Gastrocnemius medialis (tissue), 4 donors: ENCODE measurements around the gene SLC6A4. TPM values are rescaled to one million over a fixed set of nuclear protein-coding genes. Genes with fewer than 3 reads are reported as not detected.

Experiments used
- ATAC-seq, 2 donors: fragments of 150-250 bp; one replicate each; pipeline ENCODE4 v1.9.1; 2016
- DNase-seq, 2 donors: peaks; one replicate each; pipeline ENCODE4 v3.0.0-alpha.2; 2019
- H3K27ac ChIP-seq, 4 donors: fragments of 200-600 bp; sonication (generic); 1 replicate in 1 of 4; 2 replicates in 3 of 4; pipeline ENCODE4 v1.5.1; 2016 to 2018; ENCODE audit warnings: mild to moderate bottlenecking in 2 of 4, moderate library complexity in 1 of 4
- H3K27me3 ChIP-seq, 3 donors: fragments of 200-600 bp; sonication (generic) in 2 of 3; 1 replicate in 1 of 3; 2 replicates in 2 of 3; pipeline versions ENCODE4 v1.5.1 to v1.6.0; 2016 to 2019; ENCODE audit warnings: mild to moderate bottlenecking in 1 of 3, moderate library complexity in 1 of 3
- H3K36me3 ChIP-seq, 2 donors: fragments of 200-600 bp; sonication (generic) in 1 of 2; one replicate each; pipeline ENCODE4 v1.5.1; 2017 to 2018
- H3K4me1 ChIP-seq, 2 donors: fragments of 200-600 bp; sonication (generic) in 1 of 2; one replicate each; pipeline ENCODE4 v1.5.1; 2016 to 2017; ENCODE audit warnings: mild to moderate bottlenecking in 2 of 2
- H3K4me3 ChIP-seq, 4 donors: fragments of 200-600 bp; sonication (generic) in 3 of 4; 1 replicate in 1 of 4; 2 replicates in 3 of 4; pipeline ENCODE4 v1.5.1; 2016 to 2019; ENCODE audit warnings: mild to moderate bottlenecking in 2 of 4
- H3K9me3 ChIP-seq, 3 donors: fragments of 200-600 bp; sonication (generic) in 2 of 3; 1 replicate in 1 of 3; 2 replicates in 2 of 3; pipeline ENCODE4 v1.5.1; 2016 to 2019
- POLR2A ChIP-seq, 2 donors: fragments of 450-650 bp; IDR thresholded peaks; one replicate each; pipeline ENCODE4 v1.6.1; 2017; ENCODE audit warnings: antibody characterized with exemption in 2 of 2, mild to moderate bottlenecking in 2 of 2, moderate library complexity in 2 of 2
- in situ Hi-C, 4 donors: fragments of 200-750 bp; cut with MboI; loops; one replicate each; pipeline versions ENCODE4 v1.15.0 to v1.8.0; 2017; ENCODE audit warnings: low sequenced_read_pairs in 4 of 4
- intact Hi-C: fragments of 100-400 bp; cut with DNase I; formaldehyde crosslinking; loops from one replicate; pipeline ENCODE4 v1.15.1; 2023; ENCODE audit warnings: low total_unique reads
- total RNA-seq, 4 donors: library from RNA; depleted of rRNA; stranded (reverse); fragments of >200 nt; gene quantifications; one replicate each; pipeline versions ENCODE4 v1.1.0 to v1.2.3, GENCODE V29; 2016
- TF ChIP-seq, protein P1 (sequence below), 5 experiments: fragments of 450-650 bp in 3 of 5; fragments of 200-600 bp in 2 of 5; sonication (generic) in 2 of 5; IDR thresholded peaks in 4 of 5; conservative IDR thresholded peaks in 1 of 5; 1 replicate in 4 of 5; 2 replicates in 1 of 5; pipeline ENCODE4 v1.5.1; 2016 to 2019; ENCODE audit warnings: antibody characterized with exemption in 5 of 5, mild to moderate bottlenecking in 3 of 5, moderate library complexity in 3 of 5

Gene SLC6A4
- total RNA-seq, 4 donors from 2014 or later: 0.35 to 0.46 TPM; not detected in 2

DNA sequence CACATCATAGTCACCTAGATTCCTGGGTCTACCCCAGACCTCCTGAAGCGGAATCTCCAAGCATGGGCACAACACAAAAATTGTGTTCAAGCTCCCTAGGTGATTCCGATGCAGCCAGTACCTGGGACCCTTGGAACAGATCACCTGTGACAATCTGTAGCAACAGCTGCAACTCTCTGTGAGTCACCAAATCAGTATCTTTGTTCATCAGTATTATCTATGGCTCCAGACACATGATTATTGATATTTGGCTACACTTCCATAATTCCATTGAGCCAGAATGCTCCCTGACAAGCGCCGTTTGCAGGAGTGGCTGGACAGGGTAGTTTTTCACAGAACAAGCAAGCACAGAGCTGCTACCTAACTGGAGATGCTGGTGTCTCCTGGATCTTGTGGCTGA, 16.2 kb downstream of the SLC6A4 start:
- H3K27ac ChIP-seq: no peak overlapping the region
- in situ Hi-C loops: no loop called here
- H3K27me3 ChIP-seq: no peaks in the 10 kb centered on the region
- DNase-seq (no peak), ATAC-seq (no peak)
- no peak overlapping the region for H3K4me3 ChIP-seq
- H3K4me1 ChIP-seq: no peaks in the 10 kb centered on the region
- no peak for TF ChIP-seq POLR2A (IDR thresholded peaks at IDR 0.05)
- TF ChIP-seq, protein P1, sequence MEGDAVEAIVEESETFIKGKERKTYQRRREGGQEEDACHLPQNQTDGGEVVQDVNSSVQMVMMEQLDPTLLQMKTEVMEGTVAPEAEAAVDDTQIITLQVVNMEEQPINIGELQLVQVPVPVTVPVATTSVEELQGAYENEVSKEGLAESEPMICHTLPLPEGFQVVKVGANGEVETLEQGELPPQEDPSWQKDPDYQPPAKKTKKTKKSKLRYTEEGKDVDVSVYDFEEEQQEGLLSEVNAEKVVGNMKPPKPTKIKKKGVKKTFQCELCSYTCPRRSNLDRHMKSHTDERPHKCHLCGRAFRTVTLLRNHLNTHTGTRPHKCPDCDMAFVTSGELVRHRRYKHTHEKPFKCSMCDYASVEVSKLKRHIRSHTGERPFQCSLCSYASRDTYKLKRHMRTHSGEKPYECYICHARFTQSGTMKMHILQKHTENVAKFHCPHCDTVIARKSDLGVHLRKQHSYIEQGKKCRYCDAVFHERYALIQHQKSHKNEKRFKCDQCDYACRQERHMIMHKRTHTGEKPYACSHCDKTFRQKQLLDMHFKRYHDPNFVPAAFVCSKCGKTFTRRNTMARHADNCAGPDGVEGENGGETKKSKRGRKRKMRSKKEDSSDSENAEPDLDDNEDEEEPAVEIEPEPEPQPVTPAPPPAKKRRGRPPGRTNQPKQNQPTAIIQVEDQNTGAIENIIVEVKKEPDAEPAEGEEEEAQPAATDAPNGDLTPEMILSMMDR (IDR thresholded peaks at IDR 0.05 in 4 of 5, conservative IDR thresholded peaks at IDR 0.05 in 1 of 5): no peak
- intact Hi-C loops: no loop called here
- H3K9me3 ChIP-seq: no peaks in the 10 kb centered on the region
- H3K36me3 ChIP-seq: no peaks in the 10 kb centered on the region

DNA sequence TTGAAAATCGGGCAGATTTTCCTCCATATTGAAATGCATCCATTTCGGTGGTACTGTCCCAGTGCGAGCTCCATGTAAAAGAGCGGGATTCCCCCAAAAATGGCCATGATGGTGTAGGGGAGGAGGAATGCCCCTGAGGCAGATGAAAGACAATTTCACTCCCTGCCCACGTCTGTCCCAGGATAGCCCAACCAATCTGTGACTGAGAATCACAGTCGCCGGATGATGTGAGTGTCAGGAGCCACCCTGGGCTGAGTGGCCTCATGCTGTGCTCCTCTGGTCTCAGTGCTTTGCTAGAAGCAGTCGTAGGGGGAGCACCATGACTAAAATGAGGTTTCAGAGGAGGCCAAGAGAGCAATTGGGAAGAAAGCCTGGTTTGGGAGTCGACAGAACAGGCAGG, 16.7 kb downstream of the SLC6A4 start:
- intact Hi-C loops: no loop called here
- TF ChIP-seq POLR2A (IDR thresholded peaks at IDR 0.05): no peak
- TF ChIP-seq, protein P1 (IDR thresholded peaks at IDR 0.05 in 4 of 5, conservative IDR thresholded peaks at IDR 0.05 in 1 of 5): no peak
- Histone ChIP-seq H3K27ac (no peak overlapping the region), H3K36me3 (no peaks in the 10 kb centered on the region), H3K27me3 (no peaks in the 10 kb centered on the region), H3K4me1 (no peaks in the 10 kb centered on the region), H3K9me3 (no peaks in the 10 kb centered on the region), H3K4me3 (no peak overlapping the region)
- DNase-seq: no peak
- no peak for ATAC-seq
- in situ Hi-C loops: no loop called here

DNA sequence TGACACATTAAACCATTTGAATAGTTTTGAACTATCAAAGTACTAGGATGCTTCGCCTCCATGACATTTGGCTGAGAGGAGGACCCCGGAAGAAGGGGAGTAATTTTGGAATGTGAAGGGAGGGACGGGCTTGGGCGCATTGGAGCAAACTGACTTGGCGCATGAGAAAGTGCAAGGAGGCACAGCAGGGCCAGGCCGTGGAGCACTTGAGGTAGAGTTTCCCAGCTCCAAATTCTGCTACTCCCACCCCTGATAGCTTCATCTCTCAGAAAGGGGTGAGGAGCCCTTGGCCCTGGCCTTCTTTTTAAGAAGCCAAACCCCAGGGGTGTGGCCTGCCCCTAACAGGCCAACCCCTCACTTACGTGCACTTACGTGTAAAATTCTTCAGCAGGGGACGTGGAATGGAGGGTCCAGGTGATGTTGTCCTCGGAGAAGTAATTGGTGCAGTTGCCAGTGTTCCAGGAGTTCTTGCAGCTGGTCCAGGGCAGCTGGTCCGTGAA, 17.7 kb downstream of the SLC6A4 start:
- H3K4me1 ChIP-seq: no peaks in the 10 kb centered on the region
- H3K36me3 ChIP-seq: no peaks in the 10 kb centered on the region
- ATAC-seq: no peak
- no peaks in the 10 kb centered on the region for H3K27me3 ChIP-seq
- no peak for DNase-seq
- no peak for TF ChIP-seq POLR2A (IDR thresholded peaks at IDR 0.05)
- TF ChIP-seq, protein P1 (IDR thresholded peaks at IDR 0.05 in 4 of 5, conservative IDR thresholded peaks at IDR 0.05 in 1 of 5): no peak
- no peak overlapping the region for H3K27ac ChIP-seq
- in situ Hi-C loops (no loop called here), intact Hi-C loops (no loop called here)
- no peak overlapping the region for H3K4me3 ChIP-seq
- H3K9me3 ChIP-seq: no peaks in the 10 kb centered on the region

DNA sequence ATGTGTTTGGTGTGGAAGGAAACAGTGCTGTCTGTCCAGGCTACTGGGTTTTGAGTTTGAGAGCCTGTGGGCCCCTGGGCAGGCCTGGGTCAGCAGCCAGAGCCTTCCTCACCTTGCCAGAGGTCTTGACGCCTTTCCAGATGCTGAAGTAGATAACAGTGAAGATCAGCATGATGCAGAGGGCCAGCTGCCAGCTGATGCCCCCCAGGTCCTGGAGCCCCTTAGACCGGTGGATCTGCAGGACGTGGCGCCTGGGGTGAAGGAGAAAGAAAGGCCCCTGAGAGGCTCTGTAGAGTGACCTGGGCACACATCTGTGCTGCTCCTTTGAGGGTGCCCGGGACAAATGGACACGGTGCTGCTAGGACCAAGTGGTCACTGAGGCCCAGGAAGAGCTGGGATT, 18.4 kb downstream of the SLC6A4 start:
- no peak for TF ChIP-seq POLR2A (IDR thresholded peaks at IDR 0.05)
- ATAC-seq (no peak), DNase-seq (no peak)
- Histone ChIP-seq H3K27ac (no peak overlapping the region), H3K27me3 (no peaks in the 10 kb centered on the region), H3K9me3 (no peaks in the 10 kb centered on the region), H3K4me1 (no peaks in the 10 kb centered on the region), H3K4me3 (no peak overlapping the region), H3K36me3 (no peaks in the 10 kb centered on the region)
- in situ Hi-C loops: no loop called here
- intact Hi-C loops: no loop called here

DNA sequence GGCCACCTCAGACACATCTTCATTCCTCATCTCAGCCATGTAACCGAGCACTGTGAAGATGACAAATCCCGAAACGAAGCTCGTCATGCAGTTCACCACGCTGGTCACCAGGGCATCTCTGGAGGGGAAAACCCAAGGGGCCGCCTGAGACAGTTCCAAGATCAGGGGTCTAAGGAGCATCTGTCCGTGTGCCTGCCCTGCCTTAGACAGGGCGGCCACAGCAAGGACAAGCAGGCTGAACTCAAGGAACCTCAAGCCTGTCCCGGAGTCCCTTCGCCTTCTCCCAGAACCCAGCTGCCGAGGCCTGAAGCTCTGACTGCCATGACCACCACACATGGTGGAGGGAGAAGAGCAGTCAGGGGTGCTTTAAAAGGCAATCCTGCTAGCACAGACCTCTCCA, 22.7 kb downstream of the SLC6A4 start:
- H3K36me3 ChIP-seq: no peaks in the 10 kb centered on the region
- peaks cover 0 to 4% (median 0%) of the 10 kb centered on the region in 3 donors for H3K27me3 ChIP-seq
- no peaks in the 10 kb centered on the region for H3K9me3 ChIP-seq
- TF ChIP-seq, protein P1 (IDR thresholded peaks at IDR 0.05 in 4 of 5, conservative IDR thresholded peaks at IDR 0.05 in 1 of 5): no peak
- H3K27ac ChIP-seq: no peak overlapping the region
- in situ Hi-C loops: no loop called here
- intact Hi-C loops: no loop called here
- ATAC-seq (no peak), DNase-seq (no peak)
- no peak overlapping the region for H3K4me3 ChIP-seq
- H3K4me1 ChIP-seq: no peaks in the 10 kb centered on the region
